Suprapubic skin (tissue), 4 donors: ENCODE measurements around the gene JAZF1.

Experiments used
- CTCF ChIP-seq, 2 donors: fragments of 200-600 bp in 1 of 2; fragments of 450-650 bp in 1 of 2; sonication (generic) in 1 of 2; IDR thresholded peaks; one replicate each; pipeline ENCODE4 v1.5.1; 2016 to 2019; ENCODE audit warnings: antibody characterized with exemption in 2 of 2, mild to moderate bottlenecking in 1 of 2, moderate library complexity in 1 of 2
- POLR2A ChIP-seq, 2 donors: fragments of 450-650 bp; IDR thresholded peaks; one replicate each; pipeline ENCODE4 v1.6.1; 2017; ENCODE audit warnings: antibody characterized with exemption in 2 of 2, mild to moderate bottlenecking in 2 of 2, moderate library complexity in 2 of 2
- POLR2AphosphoS5 ChIP-seq, 3 donors: sonication (generic); formaldehyde crosslinking; IDR thresholded peaks; one replicate each; pipeline ENCODE4 v1.6.1; 2017; ENCODE audit warnings: antibody characterized with exemption in 3 of 3

- TF ChIP-seq CTCF (IDR thresholded peaks at IDR 0.05): no peak
- no peak for TF ChIP-seq POLR2A (IDR thresholded peaks at IDR 0.05)
- peak; percentile 87 to 99 (median 88) for TF ChIP-seq POLR2AphosphoS5 (IDR thresholded peaks at IDR 0.05)
These were observed 97.2 kb downstream of the JAZF1 start for GRCh38 chr7:28083164-28083997.
